Central memory CD8-positive, alpha-beta T cell (primary cell): ENCODE measurements around the gene ARHGAP15.

Source experiments
- ATAC-seq: fragments of 150-1000 bp; cut with Tn5 transposase; replicated peaks from 2 replicates; pipeline ENCODE4 v1.10.0; 2022; ENCODE audit warnings: mild to moderate bottlenecking, moderate FRiP score, moderate number of reproducible peaks; ENCODE audit not compliant: poor library complexity, severe bottlenecking; ENCODE audit errors: extremely low read depth
- DNase-seq, 2 donors: peaks; one replicate each; pipeline ENCODE4 v3.0.0; 2021; ENCODE audit warnings: low spot score in 2 of 2
- H3K27ac Mint-ChIP-seq: one replicate; pipeline ENCODE4 v1.8.0; 2022; ENCODE audit warnings: low read depth, mild to moderate bottlenecking, moderate library complexity, mixed read lengths
- H3K27me3 Mint-ChIP-seq: one replicate; pipeline ENCODE4 v1.8.0; 2022; ENCODE audit warnings: mixed read lengths
- H3K36me3 Mint-ChIP-seq: one replicate; pipeline ENCODE4 v1.8.0; 2022; ENCODE audit warnings: mild to moderate bottlenecking, moderate library complexity, mixed read lengths; ENCODE audit not compliant: insufficient read depth
- H3K4me1 Mint-ChIP-seq: one replicate; pipeline ENCODE4 v1.8.0; 2022; ENCODE audit warnings: mixed read lengths
- H3K4me3 Mint-ChIP-seq: one replicate; pipeline ENCODE4 v1.8.0; 2022; ENCODE audit warnings: mild to moderate bottlenecking, moderate library complexity, mixed read lengths
- H3K9me3 Mint-ChIP-seq: one replicate; pipeline ENCODE4 v1.8.0; 2022; ENCODE audit warnings: mixed read lengths

The ARHGAP15 gene

DNA sequence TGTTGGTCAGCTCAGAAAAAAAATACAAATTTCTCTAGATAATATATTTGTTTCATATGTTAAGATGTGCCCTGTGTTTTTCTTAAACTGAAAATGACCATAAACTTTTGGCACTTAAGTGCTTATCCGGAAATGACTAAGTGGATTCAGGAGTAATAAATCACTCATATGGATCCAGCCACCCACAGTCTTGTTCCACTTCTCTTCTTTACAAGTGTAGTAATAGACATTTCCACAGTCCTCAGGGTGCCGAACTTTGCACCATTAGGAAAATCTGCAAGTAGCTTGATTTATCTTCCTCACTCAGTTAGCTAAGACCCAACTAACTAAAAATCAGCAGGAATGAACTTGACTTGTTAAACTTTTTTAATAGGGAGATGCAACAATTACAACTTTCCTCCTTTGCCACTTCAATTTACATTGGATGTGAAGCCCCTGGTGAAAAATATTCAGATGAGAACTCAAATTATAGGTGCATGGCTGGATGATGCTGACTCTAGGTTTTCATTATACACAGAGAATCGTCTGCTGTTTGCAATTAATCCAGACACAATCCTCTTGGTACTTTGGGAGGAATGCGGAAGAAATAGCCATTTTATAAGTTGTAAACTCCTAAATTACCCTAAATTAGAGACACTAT is 322.5 kb downstream of the ARHGAP15 start:
- peaks cover 59% of the 10 kb centered on the region for H3K4me1 Mint-ChIP-seq
- no peak overlapping the region for H3K27ac Mint-ChIP-seq
- H3K9me3 Mint-ChIP-seq: no peaks in the 10 kb centered on the region
- peaks cover 9% of the 10 kb centered on the region for H3K36me3 Mint-ChIP-seq
- H3K4me3 Mint-ChIP-seq: no peak overlapping the region
- DNase-seq: no peak
- ATAC-seq: no peak
- H3K27me3 Mint-ChIP-seq: no peaks in the 10 kb centered on the region

DNA sequence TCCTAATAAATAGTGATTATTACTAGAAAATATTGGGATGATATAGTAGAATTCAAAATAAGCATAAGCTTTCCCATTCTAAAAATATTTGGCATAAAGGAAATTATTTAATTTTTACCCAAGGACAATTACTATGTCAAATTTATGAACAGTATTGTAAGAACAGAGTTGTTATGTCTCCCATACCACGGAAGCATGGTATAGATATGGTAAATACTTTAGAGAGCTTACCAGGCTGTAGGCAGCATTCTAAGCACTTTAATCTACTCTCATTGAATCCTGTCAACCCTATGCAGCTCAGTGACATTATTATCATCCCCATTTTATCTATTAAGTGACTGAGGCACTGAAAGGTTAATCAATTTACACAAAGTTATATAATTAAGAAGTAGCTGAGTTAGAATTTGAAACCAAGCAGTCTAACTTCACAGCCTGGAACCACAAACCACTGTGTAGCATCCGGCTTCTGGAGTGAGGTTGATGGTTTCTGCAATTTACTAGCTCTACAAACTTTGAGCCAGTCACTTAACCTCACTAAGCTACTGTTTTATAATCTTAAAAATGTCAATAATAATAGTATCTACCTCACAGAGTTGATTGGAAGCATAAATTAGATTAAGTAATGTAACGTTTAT is 323.7 kb downstream of the ARHGAP15 start:
- peaks cover 4% of the 10 kb centered on the region for H3K36me3 Mint-ChIP-seq
- H3K27ac Mint-ChIP-seq: peak overlapping the region; percentile 65
- no peaks in the 10 kb centered on the region for H3K27me3 Mint-ChIP-seq
- H3K9me3 Mint-ChIP-seq: no peaks in the 10 kb centered on the region
- peak overlapping the region; percentile 48 for H3K4me3 Mint-ChIP-seq
- peak; percentile 96 for ATAC-seq
- peaks cover 53% of the 10 kb centered on the region for H3K4me1 Mint-ChIP-seq
- DNase-seq: peak in 1 of 2 donors; percentile 49

DNA sequence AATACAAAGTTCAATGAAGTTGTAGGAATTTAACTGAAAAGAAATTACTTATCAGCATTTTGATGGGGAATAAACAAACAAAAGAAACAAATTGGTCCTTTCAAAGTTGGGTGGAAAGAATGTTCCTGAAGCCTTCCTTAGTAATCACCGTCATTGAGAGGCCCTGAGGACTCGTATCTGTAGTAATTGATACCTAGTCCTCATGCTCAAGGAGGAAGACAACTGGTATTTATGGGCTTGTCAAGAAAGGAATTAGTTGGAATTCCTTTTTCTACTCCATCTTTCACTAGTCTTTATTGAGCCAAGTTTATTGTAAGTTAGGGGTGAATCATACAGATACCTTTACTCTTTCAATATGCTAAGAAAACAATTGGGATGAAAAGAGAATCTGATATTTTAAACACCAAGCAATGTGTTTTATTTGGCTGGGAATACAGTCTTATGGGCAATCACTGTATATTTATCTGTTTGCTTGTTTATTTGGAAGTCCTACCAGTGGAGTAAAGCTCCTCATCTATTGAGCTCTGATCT is 324.8 kb downstream of the ARHGAP15 start:
- Mint-ChIP-seq H3K4me1 (peaks cover 44% of the 10 kb centered on the region), H3K27ac (no peak overlapping the region), H3K36me3 (peaks cover 9% of the 10 kb centered on the region)

DNA sequence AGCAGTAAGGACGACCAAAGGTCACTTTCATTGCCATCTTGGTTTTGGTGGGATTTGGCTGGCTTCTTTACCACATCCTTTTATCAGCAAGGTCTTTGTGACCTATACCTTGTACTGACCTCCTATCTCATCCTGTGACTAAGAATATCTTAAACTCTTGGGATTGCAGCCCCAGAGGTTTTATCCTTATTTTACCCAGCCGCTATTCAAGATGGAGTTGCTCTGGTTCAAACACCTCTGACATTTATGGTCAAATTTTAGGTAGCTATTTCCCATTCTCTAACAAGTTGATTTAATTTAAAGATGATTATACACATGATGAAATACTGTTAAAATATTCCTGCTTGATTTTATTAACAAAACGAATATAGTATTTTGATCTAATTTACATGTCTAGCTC is 326.1 kb downstream of the ARHGAP15 start:
- peaks cover 11% of the 10 kb centered on the region for H3K36me3 Mint-ChIP-seq
- DNase-seq (no peak), ATAC-seq (no peak)
- H3K27me3 Mint-ChIP-seq: no peaks in the 10 kb centered on the region
- no peak overlapping the region for H3K27ac Mint-ChIP-seq
- no peaks in the 10 kb centered on the region for H3K9me3 Mint-ChIP-seq
- H3K4me3 Mint-ChIP-seq: no peak overlapping the region
- H3K4me1 Mint-ChIP-seq: peaks cover 47% of the 10 kb centered on the region

More for the DNA sequence above, 324.8 kb downstream of the ARHGAP15 start:
- ATAC-seq: no peak
- DNase-seq: no peak
- H3K4me3 Mint-ChIP-seq: no peak overlapping the region
- H3K9me3 Mint-ChIP-seq: no peaks in the 10 kb centered on the region
- H3K27me3 Mint-ChIP-seq: no peaks in the 10 kb centered on the region

DNA sequence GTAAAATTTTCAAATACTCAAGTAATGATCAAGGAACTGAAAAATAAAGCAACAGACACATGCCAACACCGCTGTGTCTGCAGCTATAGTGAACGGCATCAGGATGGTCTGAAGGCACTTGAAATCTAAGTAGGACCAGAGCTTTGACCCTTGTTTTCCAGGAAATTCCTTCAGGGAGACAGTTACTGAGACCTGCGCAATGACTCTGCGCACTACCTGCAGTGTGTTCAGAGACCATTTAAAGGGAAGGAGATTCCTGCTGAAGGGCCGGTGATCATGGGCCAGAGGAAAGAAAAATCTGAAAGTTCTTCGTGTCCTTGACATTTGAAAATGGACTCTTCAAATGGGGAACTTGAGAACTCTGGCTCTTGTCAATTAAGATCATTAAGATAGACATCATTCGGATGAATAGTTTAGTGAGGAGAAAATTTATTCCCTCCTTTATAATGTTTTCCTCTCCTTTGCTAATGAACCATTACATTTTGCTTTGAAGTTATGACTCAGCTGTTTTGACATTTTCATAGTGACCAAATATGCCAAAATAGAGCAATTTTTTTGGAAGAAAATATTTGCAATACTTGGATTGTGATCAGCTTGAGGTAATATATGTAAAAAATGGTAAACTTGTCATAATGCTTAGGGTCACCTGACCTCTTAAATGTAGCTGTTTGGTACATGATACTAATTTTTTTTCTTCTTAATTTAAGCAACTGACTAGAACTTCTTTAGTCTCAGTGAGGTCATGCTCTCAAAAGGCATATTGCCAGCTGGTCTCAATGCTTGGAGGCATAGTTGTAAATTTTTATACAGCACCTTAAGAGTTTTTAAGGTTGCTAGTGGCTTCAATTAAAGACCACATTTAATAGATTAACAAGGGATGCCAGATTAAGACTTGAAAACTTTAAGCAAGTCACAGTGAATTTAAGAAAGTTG is 329.3 kb downstream of the ARHGAP15 start:
- peaks cover 12% of the 10 kb centered on the region for H3K36me3 Mint-ChIP-seq
- H3K4me3 Mint-ChIP-seq: no peak overlapping the region
- no peaks in the 10 kb centered on the region for H3K9me3 Mint-ChIP-seq
- ATAC-seq: no peak
- DNase-seq: no peak
- no peaks in the 10 kb centered on the region for H3K27me3 Mint-ChIP-seq
- peaks cover 37% of the 10 kb centered on the region for H3K4me1 Mint-ChIP-seq
- H3K27ac Mint-ChIP-seq: no peak overlapping the region

DNA sequence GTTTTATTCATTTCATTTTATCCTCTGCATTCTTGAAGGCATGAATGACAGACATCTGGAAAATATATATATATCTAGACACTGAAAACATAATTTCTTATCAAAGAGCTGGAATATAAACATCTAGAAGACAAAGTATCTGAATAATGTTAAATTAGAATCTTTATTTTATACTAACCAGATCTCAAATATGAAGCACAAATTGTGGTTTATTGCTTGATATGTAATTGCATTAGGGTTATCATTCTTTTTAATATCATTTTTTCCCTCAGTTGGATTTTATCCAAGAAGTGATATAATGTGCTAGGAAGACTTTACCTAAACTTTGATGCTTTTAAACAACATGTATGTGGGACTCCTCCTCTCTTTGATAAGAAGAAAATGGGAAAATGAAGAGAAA is 331.2 kb downstream of the ARHGAP15 start:
- DNase-seq: no peak
- Mint-ChIP-seq H3K4me1 (peaks cover 22% of the 10 kb centered on the region), H3K27ac (no peak overlapping the region), H3K4me3 (no peak overlapping the region), H3K27me3 (no peaks in the 10 kb centered on the region), H3K9me3 (no peaks in the 10 kb centered on the region), H3K36me3 (peaks cover 15% of the 10 kb centered on the region)
- ATAC-seq: no peak

DNA sequence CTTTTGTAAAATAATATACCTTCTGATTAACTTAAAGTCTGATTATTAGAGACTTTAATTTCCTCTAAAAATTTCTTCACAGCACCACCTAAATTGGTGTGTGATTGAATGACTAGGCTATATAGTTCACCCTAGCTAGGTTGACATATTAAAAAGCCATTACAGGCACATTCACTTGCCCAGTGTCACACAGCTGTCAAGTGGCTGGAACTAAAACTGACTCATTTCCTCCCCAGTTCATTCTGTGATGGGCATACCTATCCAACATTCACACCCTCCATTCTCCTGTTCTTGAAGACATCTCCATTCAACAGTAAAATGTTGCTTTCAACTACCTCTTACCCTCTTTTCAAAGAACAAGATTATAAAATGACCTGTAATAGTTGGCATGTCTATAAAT is 334.5 kb downstream of the ARHGAP15 start:
- peaks cover 20% of the 10 kb centered on the region for H3K36me3 Mint-ChIP-seq
- DNase-seq (no peak), ATAC-seq (no peak)
- no peaks in the 10 kb centered on the region for H3K9me3 Mint-ChIP-seq
- peaks cover 29% of the 10 kb centered on the region for H3K4me1 Mint-ChIP-seq
- no peaks in the 10 kb centered on the region for H3K27me3 Mint-ChIP-seq
- no peak overlapping the region for H3K27ac Mint-ChIP-seq
- no peak overlapping the region for H3K4me3 Mint-ChIP-seq

DNA sequence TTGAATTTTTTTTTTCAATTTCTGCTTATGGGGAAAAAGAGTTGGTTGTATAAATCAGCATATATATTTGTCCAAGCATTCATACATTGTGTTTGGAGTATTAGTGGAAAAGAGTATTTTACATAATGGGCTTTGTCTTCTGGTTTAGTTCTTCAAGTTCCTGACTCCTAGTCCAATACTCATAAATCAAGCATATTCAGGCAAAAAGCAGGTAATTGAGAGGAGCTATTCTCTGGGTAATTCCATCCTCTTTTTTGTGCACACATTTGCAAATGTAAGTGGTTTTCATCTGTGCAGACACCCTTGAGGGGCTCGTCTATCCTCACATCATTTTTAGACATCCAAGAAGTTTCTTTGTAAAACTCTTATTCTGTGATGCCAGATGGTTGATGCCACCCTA is 337.2 kb downstream of the ARHGAP15 start:
- H3K27me3 Mint-ChIP-seq: no peaks in the 10 kb centered on the region
- H3K27ac Mint-ChIP-seq: no peak overlapping the region
- peaks cover 20% of the 10 kb centered on the region for H3K4me1 Mint-ChIP-seq
- no peaks in the 10 kb centered on the region for H3K9me3 Mint-ChIP-seq
- ATAC-seq (no peak), DNase-seq (no peak)
- H3K36me3 Mint-ChIP-seq: peaks cover 15% of the 10 kb centered on the region
- no peak overlapping the region for H3K4me3 Mint-ChIP-seq

DNA sequence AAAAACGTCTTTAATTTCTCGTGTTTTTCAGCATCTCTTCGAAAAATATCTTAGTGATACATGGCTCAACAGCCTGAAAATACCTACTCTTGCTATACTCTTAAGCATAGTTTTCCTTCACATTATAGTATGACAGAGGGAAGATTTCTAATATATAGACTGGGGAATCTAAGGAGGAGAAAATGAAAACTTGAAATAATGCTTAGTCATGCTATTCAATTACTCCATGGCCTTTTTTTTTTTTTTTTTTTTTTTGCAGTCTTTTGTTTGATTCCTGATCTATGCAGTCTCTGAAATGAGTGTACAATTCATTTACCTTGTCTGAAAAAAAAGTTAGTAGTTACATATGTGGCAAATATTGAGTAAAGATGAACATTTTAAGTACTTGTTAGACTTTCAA is 337.8 kb downstream of the ARHGAP15 start:
- ATAC-seq (no peak), DNase-seq (no peak)
- Mint-ChIP-seq H3K27ac (no peak overlapping the region), H3K27me3 (no peaks in the 10 kb centered on the region), H3K4me1 (peaks cover 15% of the 10 kb centered on the region), H3K36me3 (peaks cover 18% of the 10 kb centered on the region), H3K9me3 (no peaks in the 10 kb centered on the region), H3K4me3 (no peak overlapping the region)

DNA sequence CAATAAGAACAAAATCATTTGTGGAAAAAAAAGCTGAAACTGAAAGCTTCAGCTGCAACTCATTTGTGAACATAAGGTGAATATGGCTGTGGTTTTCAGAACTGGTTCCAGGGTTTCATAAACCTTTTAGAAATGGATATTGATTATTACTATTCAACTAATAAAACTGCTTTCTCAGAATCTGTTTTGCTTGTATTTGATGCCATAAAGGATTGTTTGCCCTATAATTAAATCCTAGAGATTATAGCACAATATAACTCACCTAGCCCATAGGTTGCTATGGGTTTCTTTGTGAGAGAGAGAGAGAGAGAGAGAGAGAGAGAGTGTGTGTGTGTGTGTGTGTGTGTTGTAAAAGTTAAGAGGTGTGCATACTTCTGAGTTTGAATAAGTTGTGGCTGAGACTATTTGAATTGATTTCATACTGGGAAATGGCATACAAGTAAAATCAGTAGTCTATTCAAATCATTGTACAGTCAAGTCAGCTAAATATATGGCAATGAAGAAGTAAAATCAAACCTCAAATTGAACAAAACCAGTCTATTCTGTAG is 339.2 kb downstream of the ARHGAP15 start:
- Mint-ChIP-seq H3K4me1 (peaks cover 12% of the 10 kb centered on the region), H3K27ac (peak overlapping the region; percentile 16)

DNA sequence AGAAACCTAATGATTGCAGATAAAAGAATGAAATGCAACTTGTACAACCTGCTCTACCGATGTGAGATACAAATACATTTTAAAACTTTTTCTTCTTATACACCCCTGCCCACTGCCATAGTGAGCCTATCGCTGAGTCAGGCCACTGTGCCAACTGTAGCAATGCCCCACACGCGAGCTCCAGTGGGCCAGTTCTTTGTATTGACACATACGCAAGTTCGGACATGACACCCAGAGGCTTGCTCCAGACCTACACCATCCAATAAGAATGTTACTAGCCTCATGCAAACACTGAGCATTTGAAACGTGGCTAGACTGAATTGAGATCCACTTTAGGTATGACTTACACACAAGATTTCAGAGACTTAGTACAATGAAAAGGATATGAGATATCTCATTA is 340.1 kb downstream of the ARHGAP15 start:
- no peak overlapping the region for H3K27ac Mint-ChIP-seq
- peaks cover 12% of the 10 kb centered on the region for H3K4me1 Mint-ChIP-seq
- ATAC-seq (no peak), DNase-seq (no peak)
- no peak overlapping the region for H3K4me3 Mint-ChIP-seq
- H3K27me3 Mint-ChIP-seq: no peaks in the 10 kb centered on the region
- peaks cover 24% of the 10 kb centered on the region for H3K36me3 Mint-ChIP-seq
- H3K9me3 Mint-ChIP-seq: no peaks in the 10 kb centered on the region

More for the DNA sequence above, 339.2 kb downstream of the ARHGAP15 start:
- Mint-ChIP-seq H3K4me3 (no peak overlapping the region), H3K36me3 (peaks cover 22% of the 10 kb centered on the region), H3K9me3 (no peaks in the 10 kb centered on the region), H3K27me3 (no peaks in the 10 kb centered on the region)
- ATAC-seq (no peak), DNase-seq (no peak)

DNA sequence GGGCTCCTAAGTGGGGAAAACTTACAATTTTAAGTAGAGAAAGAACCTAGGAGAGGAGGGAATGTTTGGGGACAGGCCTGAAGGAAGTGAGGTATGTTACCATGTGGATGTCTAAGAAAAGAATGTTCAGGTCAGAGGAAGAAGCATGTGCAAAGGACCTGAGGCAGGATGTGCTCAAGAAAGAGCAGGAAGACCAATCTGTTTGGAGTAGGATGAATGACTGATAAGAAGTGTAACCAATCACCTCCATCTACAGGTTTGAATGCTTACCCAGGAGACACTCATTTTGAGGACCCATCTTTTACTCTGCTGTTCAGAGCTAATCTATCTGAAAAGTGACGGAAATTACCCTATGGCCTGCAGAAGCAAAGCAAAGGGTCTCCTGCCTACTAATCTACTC is 342.3 kb downstream of the ARHGAP15 start:
- ATAC-seq: no peak
- Mint-ChIP-seq H3K9me3 (no peaks in the 10 kb centered on the region), H3K4me3 (no peak overlapping the region), H3K4me1 (peaks cover 24% of the 10 kb centered on the region), H3K27ac (no peak overlapping the region), H3K36me3 (peaks cover 23% of the 10 kb centered on the region), H3K27me3 (no peaks in the 10 kb centered on the region)
- no peak for DNase-seq
